ENCODE measurements around the gene LNX1.

LNX1 gene

DNA sequence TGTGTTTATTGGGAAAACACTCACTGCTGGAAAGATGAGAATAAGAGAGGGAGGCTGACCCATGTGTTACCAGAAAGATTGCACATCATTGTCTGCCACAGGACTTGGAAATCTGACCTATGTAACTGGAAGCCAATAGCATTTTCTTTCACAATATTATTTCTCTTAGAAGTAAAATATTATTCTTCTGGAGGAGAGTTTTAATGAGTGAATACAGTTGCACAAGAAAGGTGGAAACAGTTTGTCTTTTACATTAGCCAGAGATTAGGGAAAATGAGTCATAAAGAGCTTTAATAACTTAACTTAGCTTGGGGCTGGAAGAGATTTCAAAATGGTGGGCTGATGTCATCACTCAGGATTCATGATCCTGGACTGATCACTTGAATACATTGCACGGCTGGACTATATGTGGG is 31.5 kb upstream of the LNX1 start:
- no peak overlapping the region for H3K4me3 ChIP-seq (ENCODE audit: low read depth, low read length)
- H3K4me1 ChIP-seq = no peaks in the 10 kb centered on the region
- no peaks in the 10 kb centered on the region for H3K9me3 ChIP-seq (ENCODE audit: control insufficient read depth, low read length)
- TF ChIP-seq, protein P1, sequence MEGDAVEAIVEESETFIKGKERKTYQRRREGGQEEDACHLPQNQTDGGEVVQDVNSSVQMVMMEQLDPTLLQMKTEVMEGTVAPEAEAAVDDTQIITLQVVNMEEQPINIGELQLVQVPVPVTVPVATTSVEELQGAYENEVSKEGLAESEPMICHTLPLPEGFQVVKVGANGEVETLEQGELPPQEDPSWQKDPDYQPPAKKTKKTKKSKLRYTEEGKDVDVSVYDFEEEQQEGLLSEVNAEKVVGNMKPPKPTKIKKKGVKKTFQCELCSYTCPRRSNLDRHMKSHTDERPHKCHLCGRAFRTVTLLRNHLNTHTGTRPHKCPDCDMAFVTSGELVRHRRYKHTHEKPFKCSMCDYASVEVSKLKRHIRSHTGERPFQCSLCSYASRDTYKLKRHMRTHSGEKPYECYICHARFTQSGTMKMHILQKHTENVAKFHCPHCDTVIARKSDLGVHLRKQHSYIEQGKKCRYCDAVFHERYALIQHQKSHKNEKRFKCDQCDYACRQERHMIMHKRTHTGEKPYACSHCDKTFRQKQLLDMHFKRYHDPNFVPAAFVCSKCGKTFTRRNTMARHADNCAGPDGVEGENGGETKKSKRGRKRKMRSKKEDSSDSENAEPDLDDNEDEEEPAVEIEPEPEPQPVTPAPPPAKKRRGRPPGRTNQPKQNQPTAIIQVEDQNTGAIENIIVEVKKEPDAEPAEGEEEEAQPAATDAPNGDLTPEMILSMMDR (IDR thresholded peaks at IDR 0.05) = no peak
- no peak overlapping the region for H3K4me2 ChIP-seq (ENCODE audit: low read length)
- no peak overlapping the region for H2AFZ ChIP-seq
- no peaks in the 10 kb centered on the region for H3K27me3 ChIP-seq (ENCODE audit: control insufficient read depth, insufficient read depth, low read length)
- H3K79me2 ChIP-seq = no peaks in the 10 kb centered on the region
- H3K36me3 ChIP-seq (ENCODE audit: control insufficient read depth, insufficient read depth, low read length) = no peaks in the 10 kb centered on the region
- no peak overlapping the region for H3K27ac ChIP-seq
- no peak overlapping the region for H3K9ac ChIP-seq

- H3K4me1 ChIP-seq = no peaks in the 10 kb centered on the region
- H3K36me3 ChIP-seq (ENCODE audit: control insufficient read depth, insufficient read depth, low read length) = no peaks in the 10 kb centered on the region
- H3K27ac ChIP-seq = no peak overlapping the region
- H3K4me3 ChIP-seq (ENCODE audit: low read depth, low read length) = no peak overlapping the region
- H3K79me2 ChIP-seq = no peaks in the 10 kb centered on the region
- no peak overlapping the region for H2AFZ ChIP-seq
- no peak overlapping the region for H3K9ac ChIP-seq
- H3K27me3 ChIP-seq (ENCODE audit: control insufficient read depth, insufficient read depth, low read length) = no peaks in the 10 kb centered on the region
- no peaks in the 10 kb centered on the region for H3K9me3 ChIP-seq (ENCODE audit: control insufficient read depth, low read length)
- H3K4me2 ChIP-seq (ENCODE audit: low read length) = no peak overlapping the region
- TF ChIP-seq, protein P1 (IDR thresholded peaks at IDR 0.05) = no peak
These were observed 29.7 kb upstream of the LNX1 start for GRCh38 chr4:53620956-53621355.

- Histone ChIP-seq H3K4me2 (ENCODE audit: low read length) (no peak overlapping the region), H3K9me3 (ENCODE audit: control insufficient read depth, low read length) (no peaks in the 10 kb centered on the region), H3K4me1 (no peaks in the 10 kb centered on the region), H3K79me2 (no peaks in the 10 kb centered on the region), H3K4me3 (ENCODE audit: low read depth, low read length) (no peak overlapping the region), H3K27ac (no peak overlapping the region), H3K27me3 (ENCODE audit: control insufficient read depth, insufficient read depth, low read length) (no peaks in the 10 kb centered on the region), H3K9ac (no peak overlapping the region), H2AFZ (no peak overlapping the region), H3K36me3 (ENCODE audit: control insufficient read depth, insufficient read depth, low read length) (no peaks in the 10 kb centered on the region)
- TF ChIP-seq, protein P1 (IDR thresholded peaks at IDR 0.05) = no peak
These were observed 28.1 kb upstream of the LNX1 start for GRCh38 chr4:53619431-53619830.

- no peak overlapping the region for H3K27ac ChIP-seq
- no peaks in the 10 kb centered on the region for H3K4me1 ChIP-seq
- H3K27me3 ChIP-seq (ENCODE audit: control insufficient read depth, insufficient read depth, low read length) = no peaks in the 10 kb centered on the region
- H3K36me3 ChIP-seq (ENCODE audit: control insufficient read depth, insufficient read depth, low read length) = no peaks in the 10 kb centered on the region
- no peak overlapping the region for H3K4me3 ChIP-seq (ENCODE audit: low read depth, low read length)
- no peak overlapping the region for H2AFZ ChIP-seq
- H3K9me3 ChIP-seq (ENCODE audit: control insufficient read depth, low read length) = no peaks in the 10 kb centered on the region
- TF ChIP-seq, protein P1 (IDR thresholded peaks at IDR 0.05) = no peak
- H3K9ac ChIP-seq = no peak overlapping the region
- H3K4me2 ChIP-seq (ENCODE audit: low read length) = no peak overlapping the region
- H3K79me2 ChIP-seq = no peaks in the 10 kb centered on the region
These were observed 27.0 kb upstream of the LNX1 start for GRCh38 chr4:53618321-53618720.

- H3K79me2 ChIP-seq = no peaks in the 10 kb centered on the region
- no peak overlapping the region for H3K4me3 ChIP-seq (ENCODE audit: low read depth, low read length)
- TF ChIP-seq, protein P1 (IDR thresholded peaks at IDR 0.05) = no peak
- no peak overlapping the region for H3K27ac ChIP-seq
- H3K9me3 ChIP-seq (ENCODE audit: control insufficient read depth, low read length) = no peaks in the 10 kb centered on the region
- no peak overlapping the region for H3K4me2 ChIP-seq (ENCODE audit: low read length)
- no peaks in the 10 kb centered on the region for H3K4me1 ChIP-seq
- no peak overlapping the region for H2AFZ ChIP-seq
- no peak overlapping the region for H3K9ac ChIP-seq
- no peaks in the 10 kb centered on the region for H3K36me3 ChIP-seq (ENCODE audit: control insufficient read depth, insufficient read depth, low read length)
- no peaks in the 10 kb centered on the region for H3K27me3 ChIP-seq (ENCODE audit: control insufficient read depth, insufficient read depth, low read length)
These were observed 25.9 kb upstream of the LNX1 start for GRCh38 chr4:53617101-53617680.

All from parathyroid adenoma (tissue), 2 donors.